Peyer's patch (tissue), 4 donors: ENCODE results near the gene ANK2.

Experiments used
- POLR2A ChIP-seq, 2 donors: fragments of 450-650 bp; IDR thresholded peaks; one replicate each; pipeline ENCODE4 v1.5.1; 2017; ENCODE audit warnings: antibody characterized with exemption in 2 of 2, mild to moderate bottlenecking in 2 of 2, moderate library complexity in 2 of 2
- TF ChIP-seq, protein P1 (sequence below), 6 experiments: fragments of 450-650 bp in 4 of 6; fragments of 200-600 bp in 2 of 6; sonication (generic) in 1 of 6; IDR thresholded peaks; one replicate each; pipeline ENCODE4 v1.5.1; 2017 to 2019; ENCODE audit warnings: antibody characterized with exemption in 6 of 6, mild to moderate bottlenecking in 3 of 6, moderate library complexity in 1 of 6

DNA sequence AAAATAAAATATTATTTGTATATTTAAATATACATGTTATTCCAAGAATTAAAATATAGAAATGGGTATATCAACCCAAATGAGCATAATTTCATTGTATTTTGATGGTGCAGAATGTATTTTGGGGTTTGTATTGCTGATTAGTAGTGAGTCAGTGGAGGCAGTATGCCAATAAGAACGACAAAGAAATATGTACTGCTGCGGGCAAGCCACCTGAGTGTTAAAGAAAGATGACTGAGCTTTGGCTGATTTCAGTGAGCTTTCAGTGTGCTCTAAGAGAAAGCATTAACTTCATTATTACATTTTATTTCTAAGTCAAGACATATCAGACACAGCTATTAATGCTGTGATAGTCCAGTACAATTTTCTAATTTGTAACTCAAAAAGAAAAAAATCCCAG lies 297.8 kb downstream of the ANK2 start:
- TF ChIP-seq, protein P1, sequence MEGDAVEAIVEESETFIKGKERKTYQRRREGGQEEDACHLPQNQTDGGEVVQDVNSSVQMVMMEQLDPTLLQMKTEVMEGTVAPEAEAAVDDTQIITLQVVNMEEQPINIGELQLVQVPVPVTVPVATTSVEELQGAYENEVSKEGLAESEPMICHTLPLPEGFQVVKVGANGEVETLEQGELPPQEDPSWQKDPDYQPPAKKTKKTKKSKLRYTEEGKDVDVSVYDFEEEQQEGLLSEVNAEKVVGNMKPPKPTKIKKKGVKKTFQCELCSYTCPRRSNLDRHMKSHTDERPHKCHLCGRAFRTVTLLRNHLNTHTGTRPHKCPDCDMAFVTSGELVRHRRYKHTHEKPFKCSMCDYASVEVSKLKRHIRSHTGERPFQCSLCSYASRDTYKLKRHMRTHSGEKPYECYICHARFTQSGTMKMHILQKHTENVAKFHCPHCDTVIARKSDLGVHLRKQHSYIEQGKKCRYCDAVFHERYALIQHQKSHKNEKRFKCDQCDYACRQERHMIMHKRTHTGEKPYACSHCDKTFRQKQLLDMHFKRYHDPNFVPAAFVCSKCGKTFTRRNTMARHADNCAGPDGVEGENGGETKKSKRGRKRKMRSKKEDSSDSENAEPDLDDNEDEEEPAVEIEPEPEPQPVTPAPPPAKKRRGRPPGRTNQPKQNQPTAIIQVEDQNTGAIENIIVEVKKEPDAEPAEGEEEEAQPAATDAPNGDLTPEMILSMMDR (IDR thresholded peaks at IDR 0.05), result no peak
- TF ChIP-seq POLR2A (IDR thresholded peaks at IDR 0.05), result no peak
